ENCODE results near the gene HOXB8. TPM values are rescaled to one million over a fixed set of nuclear protein-coding genes. Genes with fewer than 3 reads are reported as not detected.

The HOXB8 gene
- total RNA-seq, 1 donor from 2014 or later = not detected

GRCh38 chr17:48562934-48563333, 52.2 kb downstream of the HOXB8 start:
- Mint-ChIP-seq H3K4me1 (ENCODE audit: low read depth, unreplicated experiment) (no peaks in the 10 kb centered on the region), H3K4me3 (ENCODE audit: unreplicated experiment) (no peak overlapping the region), H3K36me3 (ENCODE audit: low read depth, unreplicated experiment) (peaks cover 2% of the 10 kb centered on the region), H3K27me3 (ENCODE audit: low read depth, unreplicated experiment) (peaks cover 60% of the 10 kb centered on the region), H3K9me3 (ENCODE audit: unreplicated experiment) (peaks cover 16% of the 10 kb centered on the region), H3K27ac (ENCODE audit: unreplicated experiment) (no peak overlapping the region)
- no peak overlapping the region for H2AFZ ChIP-seq (ENCODE audit: low read depth, low read length)
- no peak for FAIRE-seq
- peak overlapping the region; percentile 57 for H3K27ac ChIP-seq (ENCODE audit: low read depth, low read length)
- H3K27me3 ChIP-seq (ENCODE audit: insufficient read depth, low read length) = peaks cover 86% of the 10 kb centered on the region
- peak overlapping the region; percentile 83 for H3K4me2 ChIP-seq (ENCODE audit: low read length)
- peak overlapping the region; percentile 58 for H3K4me3 ChIP-seq (ENCODE audit: insufficient read depth, low read depth, low read length)
- no peaks in the 10 kb centered on the region for H3K9me3 ChIP-seq (ENCODE audit: insufficient read depth, low read depth, low read length)
- peaks cover 95% of the 10 kb centered on the region for H3K79me2 ChIP-seq (ENCODE audit: insufficient read depth, low read length)
- H3K9ac ChIP-seq (ENCODE audit: low read length) = peak overlapping the region; percentile 79
- DNase-seq (ENCODE audit: low read depth) = no peak
- H4K20me1 ChIP-seq (ENCODE audit: insufficient read depth, low read length) = peaks cover 9% of the 10 kb centered on the region
- no peak for TF ChIP-seq CTCF (IDR thresholded peaks at IDR 0.05; ENCODE audit: insufficient read depth, low read depth, low read length)
- TF ChIP-seq EZH2 (IDR thresholded peaks at IDR 0.05; ENCODE audit: insufficient read depth, low read length) = no peak
- H3K36me3 ChIP-seq (ENCODE audit: insufficient read depth, low read length) = no peaks in the 10 kb centered on the region
- peaks cover 32% of the 10 kb centered on the region for H3K4me1 ChIP-seq (ENCODE audit: insufficient read depth, low read length)

Small RNAs within 50 kb of the gene (microRNA-seq; reads per million reads assigned to microRNA genes)
- 2.7 reads per million, percentile 3 among the genes with 10 or more reads in this experiment for gene MIR196A1

Other genes starting within 250 kb of the HOXB8 start
- gene SKAP1, start 185.1 kb downstream of the HOXB8 start, total RNA-seq = not detected in 2 replicates
- gene HOXB1, start 84.3 kb downstream of the HOXB8 start, total RNA-seq = not detected in 2 replicates
- gene HOXB2, start 70.2 kb downstream of the HOXB8 start, total RNA-seq = 0.41 and 1.8 TPM in 2 replicates
- not detected in 2 replicates for gene HOXB4, start 36.9 kb downstream of the HOXB8 start, total RNA-seq
- not detected in 2 replicates for gene HOXB3, start 25.1 kb downstream of the HOXB8 start, total RNA-seq
- not detected in 2 replicates for gene HOXB5, start 21.5 kb downstream of the HOXB8 start, total RNA-seq
- gene HOXB6, start 10.3 kb downstream of the HOXB8 start, total RNA-seq = not detected in 2 replicates
- gene HOXB7, start 4.3 kb downstream of the HOXB8 start, total RNA-seq = not detected in 2 replicates
- 0.10 and 0.11 TPM in 2 replicates for gene HOXB9, start 11.1 kb upstream of the HOXB8 start, total RNA-seq
- gene PRAC1, start 107.2 kb upstream of the HOXB8 start, total RNA-seq = not detected in 2 replicates
- gene PRAC2, start 107.9 kb upstream of the HOXB8 start, total RNA-seq = not detected in 2 replicates
- gene HOXB13, start 113.5 kb upstream of the HOXB8 start, total RNA-seq = not detected in 2 replicates
- gene TTLL6, start 201.9 kb upstream of the HOXB8 start, total RNA-seq = not detected in 2 replicates
- 72.9 and 73.8 TPM in 2 replicates for gene CALCOCO2, start 215.7 kb upstream of the HOXB8 start, total RNA-seq

All from astrocyte (in vitro differentiated cells and primary cell).